Stimulated activated effector memory CD8-positive, alpha-beta T cell treated with anti-CD3 and anti-CD28 coated beads, Interleukin-12 subunit alpha, Interleukin-12 subunit beta, amount 100 ng/mL, for 72 hours (primary cell): ENCODE results near the gene PERM1.
"Not testable (repeated sequence)": the region's sequence is repeated elsewhere in the genome, so short reads cannot be mapped to it uniquely, and the experiment has no call there.

ENCODE experiments used
- ATAC-seq: fragments of 150-1000 bp; cut with Tn5 transposase; 2 replicates; pipeline ENCODE4 v1.10.0; 2021
- DNase-seq, 2 donors: peaks; one replicate each; pipeline ENCODE4 v3.0.0; 2021 to 2022; ENCODE audit warnings: low spot score in 2 of 2
- H3K27ac Mint-ChIP-seq: one replicate; pipeline ENCODE4 v1.8.0; 2022; ENCODE audit warnings: mild to moderate bottlenecking, mixed read lengths
- H3K36me3 Mint-ChIP-seq: one replicate; pipeline ENCODE4 v1.8.0; 2022; ENCODE audit warnings: mild to moderate bottlenecking, mixed read lengths
- H3K4me1 Mint-ChIP-seq: one replicate; pipeline ENCODE4 v1.8.0; 2022; ENCODE audit warnings: mixed read lengths
- H3K4me3 Mint-ChIP-seq: one replicate; pipeline ENCODE4 v1.8.0; 2022; ENCODE audit warnings: mild to moderate bottlenecking, mixed read lengths
- H3K9me3 Mint-ChIP-seq: one replicate; pipeline ENCODE4 v1.8.0; 2022; ENCODE audit warnings: mixed read lengths

PERM1 gene

DNA sequence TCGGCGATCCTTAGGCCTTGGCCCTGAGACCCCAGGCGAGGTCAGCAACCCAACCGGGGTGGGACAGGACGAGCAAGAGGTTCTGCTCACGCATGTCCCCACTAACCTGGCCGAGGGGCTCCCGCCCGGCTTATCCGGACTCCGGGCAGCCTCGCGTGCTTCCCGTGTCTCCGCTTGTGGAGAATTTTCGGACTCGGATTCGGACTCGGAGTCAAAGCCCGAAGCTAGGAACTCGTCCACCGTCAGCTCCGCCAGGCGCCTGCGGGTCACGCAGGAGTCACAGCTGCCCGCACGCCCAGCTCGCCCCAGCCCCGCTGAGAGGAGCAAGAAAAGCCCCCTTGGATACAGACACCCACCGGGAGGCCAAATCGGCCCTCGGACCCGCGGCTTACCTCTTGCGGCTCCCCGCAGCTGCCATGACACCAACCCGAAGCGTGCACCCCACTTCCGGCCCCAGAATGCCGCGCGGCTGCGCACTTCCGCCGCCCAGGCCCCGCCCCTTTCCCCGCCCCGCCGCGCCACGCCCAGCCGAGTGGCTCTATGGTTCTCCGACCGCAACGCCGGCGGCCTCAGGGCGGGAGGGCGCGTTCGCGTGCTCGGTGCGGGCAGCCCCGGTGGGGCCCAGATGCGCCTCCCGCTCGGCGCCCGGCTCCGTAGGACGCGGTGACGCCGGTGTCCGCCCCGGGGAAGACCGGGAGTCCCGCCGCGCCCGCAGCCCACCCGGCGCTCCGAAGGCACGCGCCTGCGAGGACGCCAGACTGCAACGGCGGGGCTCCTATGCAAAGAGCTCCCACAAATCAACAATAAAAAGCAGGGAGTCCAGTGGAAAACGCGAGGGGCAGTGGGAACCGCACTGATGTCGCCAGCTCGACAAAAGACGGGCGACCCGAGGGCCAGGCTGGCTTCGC, 22.8 kb downstream of the PERM1 start, which contains the start of gene NOC2L:
TSS of gene NOC2L (minus strand) at position 434 of the 908 bp plus-strand sequence. CDS start at position 418, 16 bp downstream.
- DNase-seq, result peak; percentile 95 to 96
- peaks cover 30% of the 10 kb centered on the region for H3K4me1 Mint-ChIP-seq
- H3K9me3 Mint-ChIP-seq, result no peaks in the 10 kb centered on the region
- H3K4me3 Mint-ChIP-seq, result peak within 1 kb of the TSS; percentile 84
- H3K27ac Mint-ChIP-seq, result peak within 1 kb of the TSS; percentile 66
- H3K36me3 Mint-ChIP-seq, result peaks cover 46% of the 10 kb centered on the region
- peak; percentile 88 for ATAC-seq

DNA sequence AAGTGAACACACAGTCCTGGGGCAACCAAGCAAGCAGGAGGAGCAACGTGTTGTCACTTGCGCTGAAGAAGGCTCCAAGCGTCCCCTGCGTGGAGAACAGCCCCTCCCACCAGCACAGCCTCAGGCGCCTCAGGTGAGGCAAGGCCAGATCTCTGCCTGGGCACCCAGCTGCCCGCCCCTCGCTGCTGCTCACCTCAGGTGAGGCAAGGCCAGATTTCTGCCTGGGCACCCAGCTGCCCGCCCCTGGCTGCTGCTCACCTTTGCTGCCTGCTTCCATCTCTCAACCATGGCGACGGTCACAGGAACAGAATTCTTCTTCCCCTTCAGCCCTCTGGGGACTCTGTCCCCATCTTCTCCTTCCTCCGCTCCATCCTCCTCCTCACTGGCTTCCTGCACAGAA, 25.3 kb downstream of the PERM1 start:
- DNase-seq, result no peak
- Mint-ChIP-seq H3K27ac (no peak overlapping the region), H3K9me3 (no peaks in the 10 kb centered on the region), H3K4me1 (peaks cover 31% of the 10 kb centered on the region), H3K36me3 (peaks cover 58% of the 10 kb centered on the region), H3K4me3 (peak overlapping the region; percentile 84)
- no peak for ATAC-seq

DNA sequence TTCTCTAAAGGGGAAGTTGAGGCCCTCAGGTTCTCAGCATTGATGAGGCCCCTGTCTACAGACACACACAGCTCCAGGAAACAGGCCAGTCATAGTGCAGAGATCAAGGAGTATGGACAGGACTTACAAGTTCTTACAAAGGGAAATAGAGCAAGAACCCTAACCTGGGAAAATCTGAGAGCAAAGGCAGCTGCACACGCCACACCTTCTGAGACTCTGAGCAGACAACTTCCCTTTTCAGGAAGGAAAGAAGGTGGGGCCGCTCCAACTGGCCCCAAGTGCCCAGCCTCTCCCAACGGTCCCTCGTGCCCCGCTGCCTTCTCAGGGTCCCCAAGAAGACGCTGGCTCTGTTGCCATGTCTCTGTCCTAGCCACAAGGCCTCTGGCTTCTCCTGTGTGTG, 26.4 kb downstream of the PERM1 start:
- Mint-ChIP-seq H3K36me3 (peaks cover 62% of the 10 kb centered on the region), H3K27ac (no peak overlapping the region), H3K4me3 (no peak overlapping the region), H3K4me1 (peaks cover 35% of the 10 kb centered on the region), H3K9me3 (no peaks in the 10 kb centered on the region)
- DNase-seq (no peak), ATAC-seq (no peak)

DNA sequence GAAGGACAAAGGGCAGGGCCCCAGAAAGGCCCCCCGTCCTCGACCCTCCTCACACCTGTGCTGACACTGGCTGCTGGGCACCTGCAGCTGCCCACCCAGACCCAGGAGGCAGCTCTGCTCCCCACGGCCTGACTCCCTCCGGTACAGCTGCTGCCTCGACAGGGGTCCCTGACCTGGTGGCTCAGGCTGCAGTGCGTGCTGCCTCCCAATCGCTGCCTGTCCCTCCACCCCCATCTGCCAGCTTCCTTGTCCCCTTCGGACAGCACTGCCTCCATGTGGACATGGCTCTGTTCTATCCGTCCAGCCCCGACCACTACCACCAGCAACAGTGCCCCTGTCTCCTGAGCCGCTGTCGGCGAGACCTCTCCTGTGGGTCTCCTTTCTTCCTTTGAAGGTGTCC, 27.0 kb downstream of the PERM1 start:
- H3K4me1 Mint-ChIP-seq, result peaks cover 35% of the 10 kb centered on the region
- ATAC-seq (no peak), DNase-seq (no peak)
- H3K9me3 Mint-ChIP-seq, result no peaks in the 10 kb centered on the region
- no peak overlapping the region for H3K27ac Mint-ChIP-seq
- H3K36me3 Mint-ChIP-seq, result peaks cover 65% of the 10 kb centered on the region
- no peak overlapping the region for H3K4me3 Mint-ChIP-seq

DNA sequence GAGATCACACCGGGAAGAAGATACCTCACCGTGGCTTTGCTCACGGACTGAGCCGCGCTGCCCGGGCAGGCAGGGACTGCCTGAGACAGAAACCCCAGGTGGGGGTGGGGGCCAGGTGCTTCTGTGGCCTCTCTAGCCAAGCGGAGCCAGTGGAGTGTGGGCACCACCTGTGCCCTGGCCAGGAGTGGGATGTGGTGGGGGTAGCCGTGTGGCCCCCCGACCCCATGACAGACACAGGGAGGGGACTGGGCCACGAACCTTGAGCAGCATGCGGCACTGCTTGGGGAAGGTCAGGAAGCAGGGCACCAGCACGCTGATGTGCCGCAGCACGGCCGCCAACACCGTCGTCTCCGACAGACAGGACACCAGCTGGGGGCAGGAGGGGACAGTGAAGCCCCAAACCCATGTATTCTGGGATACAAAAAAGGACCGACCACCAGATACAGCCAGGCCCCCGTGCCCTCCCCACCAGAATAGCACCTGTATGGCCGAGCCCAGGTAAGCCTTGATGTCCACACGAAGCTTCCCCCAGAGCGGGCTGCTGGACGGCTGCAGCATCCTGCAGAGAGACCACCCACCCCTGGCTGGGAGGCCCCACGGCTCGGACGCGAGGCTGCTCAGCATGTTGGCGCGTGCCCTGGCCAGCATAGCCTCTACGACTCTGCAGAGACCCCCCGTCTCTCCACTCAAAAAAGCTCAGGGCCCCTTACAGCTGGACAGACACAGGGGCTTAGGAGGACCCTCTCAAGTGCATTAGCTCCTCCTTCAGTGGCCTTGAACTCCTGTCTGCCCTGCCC, 28.2 kb downstream of the PERM1 start:
- ATAC-seq (no peak), DNase-seq (no peak)
- Mint-ChIP-seq H3K4me1 (peaks cover 35% of the 10 kb centered on the region), H3K4me3 (no peak overlapping the region), H3K36me3 (peaks cover 73% of the 10 kb centered on the region), H3K9me3 (no peaks in the 10 kb centered on the region), H3K27ac (peak overlapping the region; percentile 34)

DNA sequence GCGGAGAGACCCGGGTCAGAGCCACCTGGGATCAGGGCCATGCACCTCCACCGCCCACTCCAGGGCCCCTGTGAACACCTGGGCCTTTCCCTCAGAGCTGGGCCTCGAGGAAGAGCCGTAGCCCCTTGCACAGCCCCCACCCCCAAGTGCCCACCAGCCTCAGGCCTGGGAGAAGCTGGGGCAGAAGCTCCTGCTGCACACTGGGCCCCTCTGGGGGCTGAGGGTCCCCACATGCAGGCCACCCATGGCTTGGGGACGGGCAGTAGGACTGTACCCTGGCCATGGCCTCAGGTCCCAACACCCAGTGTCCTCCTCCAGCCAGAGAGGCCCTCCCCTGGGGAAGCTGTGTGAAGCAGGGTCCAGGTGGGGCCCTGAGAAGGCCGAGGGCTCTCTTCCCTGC, 29.3 kb downstream of the PERM1 start:
- peaks cover 64% of the 10 kb centered on the region for H3K36me3 Mint-ChIP-seq
- no peak overlapping the region for H3K27ac Mint-ChIP-seq
- H3K9me3 Mint-ChIP-seq, result no peaks in the 10 kb centered on the region
- H3K4me3 Mint-ChIP-seq, result no peak overlapping the region
- peaks cover 24% of the 10 kb centered on the region for H3K4me1 Mint-ChIP-seq
- ATAC-seq (no peak), DNase-seq (no peak)

DNA sequence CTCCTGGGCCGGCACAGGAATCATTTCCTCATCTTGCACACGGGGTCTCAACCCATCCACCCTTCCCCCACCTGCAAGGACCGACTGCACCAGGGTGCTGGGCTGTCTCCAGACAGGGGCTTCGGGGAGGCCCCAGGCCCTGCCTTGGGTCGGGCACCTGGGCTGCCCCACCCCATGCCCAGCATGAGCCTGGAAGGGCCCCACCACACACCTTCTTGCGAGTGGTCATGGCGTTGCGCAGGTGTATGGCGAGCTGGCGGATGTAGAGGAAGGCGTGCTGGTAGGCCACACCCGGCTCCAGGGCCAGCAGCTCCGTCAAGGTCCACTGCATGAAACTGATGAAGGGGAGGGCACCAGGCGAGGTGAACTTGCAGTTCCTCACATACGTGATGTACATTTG, 29.7 kb downstream of the PERM1 start:
- ATAC-seq, result no peak
- H3K9me3 Mint-ChIP-seq, result no peaks in the 10 kb centered on the region
- no peak overlapping the region for H3K27ac Mint-ChIP-seq
- peaks cover 20% of the 10 kb centered on the region for H3K4me1 Mint-ChIP-seq
- H3K4me3 Mint-ChIP-seq, result no peak overlapping the region
- H3K36me3 Mint-ChIP-seq, result peaks cover 66% of the 10 kb centered on the region
- DNase-seq, result no peak

DNA sequence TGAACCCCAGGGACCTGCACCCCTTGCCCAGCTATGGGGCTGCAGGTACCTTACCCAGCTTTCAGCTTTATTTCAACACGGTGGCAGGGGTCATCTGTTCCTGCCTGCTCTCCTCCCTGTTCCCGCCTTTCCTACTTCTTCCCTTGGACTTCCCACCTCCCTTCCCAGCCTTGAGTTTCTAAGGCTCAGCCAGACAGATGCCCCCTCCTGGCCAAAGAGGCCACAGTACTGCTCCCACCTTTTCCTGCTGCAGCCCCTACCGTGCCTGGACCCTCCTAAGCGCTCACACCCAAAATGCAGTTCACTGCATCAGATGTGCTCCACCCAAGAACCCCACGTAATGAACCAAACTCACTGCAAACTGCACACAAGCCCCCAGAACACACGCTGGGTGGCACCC, 30.5 kb downstream of the PERM1 start:
- ATAC-seq, result no peak
- no peaks in the 10 kb centered on the region for H3K9me3 Mint-ChIP-seq
- no peak overlapping the region for H3K27ac Mint-ChIP-seq
- DNase-seq, result no peak
- no peak overlapping the region for H3K4me3 Mint-ChIP-seq
- H3K36me3 Mint-ChIP-seq, result peaks cover 60% of the 10 kb centered on the region
- peaks cover 14% of the 10 kb centered on the region for H3K4me1 Mint-ChIP-seq

DNA sequence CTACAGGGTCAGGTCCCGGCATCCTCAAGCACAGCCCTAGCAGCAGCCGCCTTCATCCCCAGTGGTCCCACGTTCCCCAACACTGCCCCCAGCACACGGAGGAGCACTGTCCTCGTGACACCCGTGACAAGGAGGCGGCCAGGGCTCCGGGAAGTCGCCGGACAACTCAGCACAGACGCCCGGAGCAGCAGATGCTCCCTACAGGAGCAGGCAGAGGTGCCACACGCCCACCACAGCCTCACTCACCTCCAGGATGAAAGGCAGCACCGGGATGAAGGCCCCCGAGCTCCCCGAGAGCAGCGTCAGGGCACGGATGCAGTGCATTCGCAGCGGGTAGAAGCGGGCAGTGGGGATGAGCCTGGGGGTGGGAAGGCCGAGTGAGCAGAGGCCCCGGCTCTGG, 31.0 kb downstream of the PERM1 start:
- Mint-ChIP-seq H3K4me1 (peaks cover 14% of the 10 kb centered on the region), H3K9me3 (no peaks in the 10 kb centered on the region), H3K36me3 (peaks cover 59% of the 10 kb centered on the region), H3K27ac (no peak overlapping the region), H3K4me3 (no peak overlapping the region)
- DNase-seq (no peak), ATAC-seq (no peak)

DNA sequence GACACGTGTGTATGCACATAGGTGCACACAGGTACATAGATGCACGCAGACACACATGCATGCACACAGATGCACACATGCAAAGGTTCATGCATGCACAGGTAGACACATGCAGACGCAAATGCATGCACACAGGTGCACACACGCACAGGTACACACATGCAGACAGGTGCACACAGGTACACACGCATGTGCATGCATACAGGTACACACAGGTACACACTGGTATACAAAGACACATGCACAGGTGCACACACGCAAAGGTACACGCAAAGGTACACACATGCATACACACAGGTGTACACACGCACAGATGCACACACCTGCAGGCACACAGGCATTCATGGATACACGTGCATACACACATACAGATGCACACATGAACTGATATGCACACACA, 31.6 kb downstream of the PERM1 start:
- DNase-seq, result no peak
- Mint-ChIP-seq H3K9me3 (no peaks in the 10 kb centered on the region), H3K36me3 (peaks cover 58% of the 10 kb centered on the region), H3K4me1 (peaks cover 11% of the 10 kb centered on the region), H3K4me3 (no peak overlapping the region), H3K27ac (no peak overlapping the region)
- no peak for ATAC-seq

DNA sequence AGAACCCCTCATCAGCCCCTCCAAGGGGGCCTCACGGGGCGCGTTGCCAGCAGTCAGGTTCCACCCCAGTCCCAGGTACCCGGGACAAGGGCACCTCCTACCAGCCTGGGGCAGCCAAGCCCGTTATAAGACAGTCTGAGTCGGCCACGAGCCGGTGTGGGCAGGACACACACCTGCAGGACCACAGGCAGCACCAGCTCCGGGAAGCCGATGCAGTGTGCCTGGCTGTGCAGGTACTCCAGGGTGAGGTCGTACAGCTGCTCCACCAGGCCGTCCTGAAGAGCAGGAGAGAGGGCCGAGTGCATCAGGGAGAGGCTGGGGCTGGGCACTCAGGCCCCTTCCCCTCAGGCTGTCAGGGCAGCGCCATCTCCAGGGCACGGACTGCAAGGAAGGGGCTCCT, 33.9 kb downstream of the PERM1 start:
- Mint-ChIP-seq H3K9me3 (no peaks in the 10 kb centered on the region), H3K4me1 (peaks cover 6% of the 10 kb centered on the region), H3K36me3 (peaks cover 47% of the 10 kb centered on the region), H3K27ac (no peak overlapping the region), H3K4me3 (no peak overlapping the region)
- ATAC-seq, result no peak
- no peak for DNase-seq

DNA sequence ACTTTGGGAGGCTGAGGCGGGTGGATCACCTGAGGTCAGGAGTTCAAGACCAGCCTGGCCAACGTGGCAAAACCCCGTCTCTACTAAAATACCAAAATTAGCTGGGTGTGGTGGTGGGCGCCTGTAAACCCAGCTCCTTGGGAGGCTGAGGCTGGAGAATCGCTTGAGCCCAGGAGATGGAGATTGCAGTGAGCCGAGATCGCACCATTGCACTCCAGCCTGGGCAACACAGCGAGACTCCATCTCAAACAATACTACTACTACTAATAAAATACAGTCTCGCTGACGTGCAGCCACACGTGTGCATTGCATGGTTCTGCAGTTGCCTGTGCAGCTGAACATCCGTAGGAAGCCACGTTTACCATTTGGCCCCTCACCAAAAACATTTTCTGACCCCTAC, 35.1 kb downstream of the PERM1 start:
- H3K4me3 Mint-ChIP-seq, DNase-seq, ATAC-seq, H3K9me3 Mint-ChIP-seq, H3K4me1 Mint-ChIP-seq, H3K27ac Mint-ChIP-seq: not testable (repeated sequence)
- peaks cover 43% of the 10 kb centered on the region for H3K36me3 Mint-ChIP-seq

DNA sequence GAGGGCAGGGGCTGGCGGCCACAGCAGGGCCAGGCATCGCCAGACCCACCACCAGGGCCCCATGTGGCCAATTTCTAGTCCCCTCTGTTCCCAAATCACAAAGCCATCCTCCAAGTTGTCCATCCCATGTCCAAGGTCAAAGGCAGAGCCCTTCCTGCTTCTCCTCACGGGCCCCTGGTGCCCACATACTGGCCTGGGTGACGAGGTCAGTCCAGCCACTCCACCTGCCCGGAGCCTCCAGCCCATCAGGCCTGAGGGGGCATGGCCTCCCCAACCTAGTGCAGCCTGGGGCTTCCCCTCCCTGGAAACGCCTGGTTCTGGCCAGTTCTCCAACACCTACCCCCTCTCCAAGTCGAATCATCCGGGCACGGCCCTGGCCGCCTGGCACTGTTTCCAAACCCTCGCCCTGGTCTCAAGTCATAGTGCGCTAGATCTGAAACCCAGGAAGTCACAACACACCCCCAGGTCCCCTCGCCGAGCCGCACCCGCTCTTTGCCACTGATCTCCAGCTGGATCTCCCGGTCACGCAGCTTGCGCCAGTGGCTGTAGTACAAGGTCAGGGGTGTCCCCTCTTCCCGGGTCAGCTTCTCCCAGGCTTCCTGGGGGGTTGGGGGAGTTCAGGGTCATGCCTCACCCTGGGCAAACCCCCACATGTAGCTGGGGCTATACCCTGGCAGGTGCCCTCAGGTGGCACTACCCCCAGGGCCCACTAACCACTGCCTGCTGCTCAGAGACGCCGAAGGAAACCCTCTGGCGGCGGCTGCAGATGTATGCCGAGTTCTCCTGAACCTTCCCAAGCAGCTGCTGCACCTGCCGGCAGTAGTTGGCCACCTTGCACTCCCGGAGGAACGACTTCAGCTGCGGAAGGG, 36.0 kb downstream of the PERM1 start:
- DNase-seq (no peak), ATAC-seq (no peak)
- Mint-ChIP-seq H3K27ac (no peak overlapping the region), H3K36me3 (peaks cover 37% of the 10 kb centered on the region), H3K4me1 (peaks cover 6% of the 10 kb centered on the region), H3K4me3 (no peak overlapping the region), H3K9me3 (no peaks in the 10 kb centered on the region)

DNA sequence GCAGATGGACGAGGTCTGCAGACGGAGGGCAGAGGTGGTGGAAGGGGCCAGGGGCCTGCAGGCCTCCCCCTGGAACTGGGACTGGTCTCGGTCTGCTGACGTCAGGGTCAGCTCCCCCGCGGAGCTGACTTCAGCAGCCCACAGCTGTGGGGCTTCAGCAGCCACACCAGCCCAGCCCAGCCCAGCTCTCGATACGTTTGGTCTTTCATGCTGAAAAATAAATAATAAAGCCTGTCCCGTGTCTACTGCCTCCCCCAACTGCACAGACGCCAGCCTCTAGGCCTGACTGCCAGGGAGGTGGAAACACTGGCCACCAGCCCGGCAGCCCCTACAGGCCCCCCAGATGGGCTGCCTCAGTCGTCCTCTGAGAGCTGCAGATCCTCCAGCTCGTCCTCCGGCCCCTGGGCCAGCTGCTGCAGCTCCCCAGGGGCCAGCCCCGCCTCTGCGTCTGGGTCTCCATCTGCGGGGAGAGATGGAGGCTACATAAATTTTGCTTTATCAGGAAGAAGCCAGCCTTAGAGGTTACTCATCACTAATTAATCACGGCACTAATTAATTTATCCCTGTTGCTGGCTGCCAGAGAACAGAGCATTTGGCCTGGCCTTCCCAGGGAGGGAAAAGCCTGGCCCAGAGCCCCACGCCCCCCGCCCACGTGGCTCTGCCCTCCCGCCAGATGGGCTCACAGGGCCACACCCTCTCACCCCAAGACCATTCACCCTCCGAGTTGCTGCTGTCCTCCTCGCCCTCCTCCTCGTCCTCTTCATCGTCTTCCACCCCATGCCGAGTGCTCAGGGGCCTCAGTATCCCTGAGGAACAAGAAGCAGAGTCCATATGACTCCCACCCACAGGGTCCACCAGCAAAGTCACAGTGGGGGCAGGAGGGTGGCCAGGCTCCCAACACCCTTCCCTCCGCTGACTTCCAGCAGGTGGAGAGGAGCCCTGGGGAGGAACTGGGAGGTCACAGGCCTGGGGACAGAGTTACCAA, 37.3 kb downstream of the PERM1 start:
- no peak for ATAC-seq
- no peak overlapping the region for H3K4me3 Mint-ChIP-seq
- H3K4me1 Mint-ChIP-seq, result peaks cover 8% of the 10 kb centered on the region
- DNase-seq, result no peak
- H3K9me3 Mint-ChIP-seq, result no peaks in the 10 kb centered on the region
- peaks cover 31% of the 10 kb centered on the region for H3K36me3 Mint-ChIP-seq
- H3K27ac Mint-ChIP-seq, result no peak overlapping the region
